ENCODE results near the gene INPPL1. TPM values are rescaled to one million over a fixed set of nuclear protein-coding genes. Genes with fewer than 3 reads are reported as not detected.

INPPL1 gene
- total and polyA plus RNA-seq, 2 of the 13 experiments (the other 11 are each of a cell fraction or from before 2014, with no cell fraction given) = 29.1 to 66.9 TPM

- POLR2A ChIA-PET = no interaction called here
- 75% methylated on average over 49 of the region's 58 CpGs for WGBS (ENCODE audit: low lambda C conversion rate)
These were observed 18.8 kb downstream of the INPPL1 start for GRCh38 chr11:72243173-72244059.

More at GRCh38 chr11:72243173-72244059, 18.8 kb downstream of the INPPL1 start:
- no peaks in the 10 kb centered on the region for H3K36me3 ChIP-seq (replicated peaks in 1 of 2; ENCODE audit: control insufficient read depth in 1 of 2, insufficient read depth in 2 of 2, low read length in 2 of 2)
- no peak overlapping the region for H3K4me3 ChIP-seq (replicated peaks in 1 of 3; ENCODE audit: insufficient read depth in 1 of 3, low read depth in 2 of 3, low read length in 3 of 3)
- CTCF ChIA-PET (ENCODE audit: low intra/inter-chr PET ratio, low total read pairs) = no interaction called here
- TF ChIP-seq ZNF790 (CRISPR knock-in tag; IDR thresholded peaks at IDR 0.05; ENCODE audit: borderline replicate concordance) = no peak
- no peak for TF ChIP-seq HIC2 (CRISPR knock-in tag; IDR thresholded peaks at IDR 0.05; ENCODE audit: low read depth)
- TF ChIP-seq BRF2 (CRISPR knock-in tag; IDR thresholded peaks at IDR 0.05) = no peak
- TF ChIP-seq ZMYM3 (CRISPR knock-in tag; IDR thresholded peaks at IDR 0.05) = no peak
- no peak for TF ChIP-seq USF2 (IDR thresholded peaks at IDR 0.05; ENCODE audit: low read depth, low read length)
- TF ChIP-seq USF2 (CRISPR knock-in tag; IDR thresholded peaks at IDR 0.05; ENCODE audit: borderline replicate concordance) = no peak
- TF ChIP-seq ZNF225 (CRISPR knock-in tag; IDR thresholded peaks at IDR 0.05) = no peak
- TF ChIP-seq HNRNPK (IDR thresholded peaks at IDR 0.05; ENCODE audit: low read depth, low read length, poor library complexity, severe bottlenecking) = no peak
- TF ChIP-seq ZNF569 (CRISPR knock-in tag; IDR thresholded peaks at IDR 0.05; ENCODE audit: borderline replicate concordance) = no peak
- TF ChIP-seq NFAT5 (CRISPR knock-in tag; IDR thresholded peaks at IDR 0.05) = no peak
- H3K4me1 ChIP-seq (ENCODE audit: insufficient read depth, low read length) = peaks cover 17% of the 10 kb centered on the region
- no peak overlapping the region for H3K9ac ChIP-seq (ENCODE audit: insufficient read depth, low read depth, low read length)
- no peaks in the 10 kb centered on the region for H4K20me1 ChIP-seq (ENCODE audit: insufficient read depth, low read length)
- no peak overlapping the region for H2AFZ ChIP-seq (ENCODE audit: low read length)
- DNase-seq (ENCODE audit: low spot score) (no peak), FAIRE-seq (no peak), ATAC-seq (no peak)
- H3K27ac ChIP-seq (ENCODE audit: extremely low read length, insufficient read depth, low read length) = no peak overlapping the region
- H3K9me3 ChIP-seq (ENCODE audit: low read length) = no peaks in the 10 kb centered on the region
- in situ Hi-C loops (cut with HindIII; ENCODE audit: extremely low pct_ligation_motif_present, low pct_unique_long_range_greater_than_20kb) = no loop called here
- no peaks in the 10 kb centered on the region for H3K79me2 ChIP-seq (ENCODE audit: insufficient read depth, low read length)
- no peak overlapping the region for H3K4me2 ChIP-seq (ENCODE audit: low read depth, low read length)
- peaks cover 11 to 70% of the 10 kb centered on the region in 2 experiments for H3K27me3 ChIP-seq (ENCODE audit: control insufficient read depth in 1 of 2, insufficient read depth in 2 of 2, low read length in 2 of 2)
- intact Hi-C loops (cut with micrococcal nuclease; ENCODE audit: unreplicated experiment) = no loop called here
- BruUV-seq (replicated peaks) = no TSS peak
